Mucosa of stomach (tissue), 1 donor: ENCODE measurements around the gene VPS41.

Source experiments
- H3K27me3 ChIP-seq: one replicate; pipeline ENCODE4 v1.7.0; 2013; ENCODE audit warnings: mild to moderate bottlenecking, low read length; ENCODE audit not compliant: control insufficient read depth, insufficient read depth
- H3K36me3 ChIP-seq: one replicate; pipeline ENCODE4 v1.7.0; 2013; ENCODE audit warnings: low read length; ENCODE audit not compliant: control insufficient read depth, insufficient read depth
- H3K4me1 ChIP-seq: one replicate; pipeline ENCODE4 v1.7.0; 2013; ENCODE audit warnings: mild to moderate bottlenecking, low read length; ENCODE audit not compliant: control insufficient read depth, insufficient read depth
- H3K4me3 ChIP-seq: one replicate; pipeline ENCODE4 v1.7.0; 2013; ENCODE audit warnings: low read length
- H3K9ac ChIP-seq: one replicate; pipeline ENCODE4 v1.7.0; 2013; ENCODE audit warnings: mild to moderate bottlenecking, low read length, moderate library complexity
- H3K9me3 ChIP-seq: one replicate; pipeline ENCODE4 v1.7.0; 2013; ENCODE audit warnings: mild to moderate bottlenecking, low read length, moderate library complexity; ENCODE audit not compliant: control insufficient read depth
- donor health status: Pancreatic carcinoma.

VPS41 gene

GRCh38 chr7:38934536-38934935 is 25.5 kb upstream of the VPS41 start:
- H3K9me3 ChIP-seq, result no peaks in the 10 kb centered on the region
- no peaks in the 10 kb centered on the region for H3K4me1 ChIP-seq
- no peaks in the 10 kb centered on the region for H3K36me3 ChIP-seq
- no peak overlapping the region for H3K9ac ChIP-seq
- no peak overlapping the region for H3K4me3 ChIP-seq
- H3K27me3 ChIP-seq, result no peaks in the 10 kb centered on the region

- Histone ChIP-seq H3K4me1 (no peaks in the 10 kb centered on the region), H3K4me3 (no peak overlapping the region), H3K9ac (no peak overlapping the region), H3K27me3 (no peaks in the 10 kb centered on the region), H3K9me3 (no peaks in the 10 kb centered on the region), H3K36me3 (no peaks in the 10 kb centered on the region)
Observed at GRCh38 chr7:38934051-38934450, 25.1 kb upstream of the VPS41 start.

DNA sequence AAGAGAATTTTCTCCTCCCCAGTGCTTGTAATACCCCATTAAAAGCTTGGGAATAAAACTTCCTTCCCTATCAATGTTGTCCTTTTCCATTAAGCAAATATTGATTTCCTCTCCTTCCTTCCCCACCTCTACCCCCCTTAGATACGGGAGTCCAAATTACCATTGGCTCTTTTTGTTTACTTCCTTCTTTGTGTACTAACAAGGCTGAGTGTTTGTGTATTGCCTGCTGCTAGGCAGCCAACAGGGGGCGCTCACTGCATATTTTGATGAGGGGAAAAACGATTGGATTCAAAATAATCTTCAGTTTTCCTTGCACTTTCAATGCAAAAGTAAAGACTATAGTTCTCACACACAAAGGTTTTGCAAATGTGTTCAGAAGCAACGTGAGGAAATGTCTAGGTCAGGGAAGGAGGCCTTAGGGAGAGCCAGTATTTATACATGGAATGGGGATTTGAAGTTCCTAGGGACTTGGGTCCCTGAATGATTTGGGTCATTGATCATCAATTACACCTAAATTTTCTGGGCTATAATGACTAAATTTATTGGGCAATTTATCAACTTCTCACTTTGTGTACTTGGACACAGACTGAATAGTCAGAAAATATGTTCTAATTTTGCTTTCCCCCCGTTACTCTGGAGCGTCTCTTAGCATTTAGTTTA is 23.6 kb upstream of the VPS41 start:
- H3K36me3 ChIP-seq, result no peaks in the 10 kb centered on the region
- no peaks in the 10 kb centered on the region for H3K27me3 ChIP-seq
- no peak overlapping the region for H3K9ac ChIP-seq
- H3K9me3 ChIP-seq, result no peaks in the 10 kb centered on the region
- H3K4me1 ChIP-seq, result no peaks in the 10 kb centered on the region
- H3K4me3 ChIP-seq, result no peak overlapping the region

DNA sequence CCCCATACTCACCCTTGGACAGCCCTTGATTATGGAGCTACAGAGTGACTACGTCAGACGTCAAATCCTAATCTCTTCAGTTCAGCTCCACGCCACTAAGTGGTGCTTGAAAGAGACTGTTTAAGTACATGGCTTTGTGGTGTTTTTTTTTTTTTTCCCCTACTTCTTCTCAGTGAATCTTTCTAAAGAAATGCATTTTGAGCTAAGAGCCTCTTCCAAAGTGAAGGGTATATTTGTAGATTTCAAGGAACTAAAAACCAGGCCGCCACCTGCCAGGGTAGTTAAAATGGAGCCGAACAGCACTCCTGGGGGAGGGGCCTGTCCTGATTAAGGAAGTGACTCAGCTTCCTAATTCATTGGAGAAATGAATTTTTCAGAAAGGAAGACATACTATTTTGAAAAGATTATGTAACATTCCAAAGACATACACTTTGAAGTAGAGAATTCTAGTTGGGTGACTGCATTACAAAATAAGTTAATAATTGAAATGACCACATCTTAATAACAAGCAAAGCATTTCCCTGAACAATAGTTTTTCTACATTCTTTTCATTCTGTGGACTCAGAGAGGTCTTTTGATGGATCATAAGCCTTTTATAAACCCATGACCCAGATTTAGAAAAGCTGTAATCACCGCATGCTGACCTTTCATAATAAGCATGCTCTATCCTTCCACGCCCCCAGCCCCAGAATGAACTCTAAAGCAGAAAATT is 20.6 kb upstream of the VPS41 start:
- Histone ChIP-seq H3K9ac (no peak overlapping the region), H3K27me3 (no peaks in the 10 kb centered on the region), H3K4me1 (no peaks in the 10 kb centered on the region), H3K9me3 (no peaks in the 10 kb centered on the region), H3K4me3 (no peak overlapping the region), H3K36me3 (no peaks in the 10 kb centered on the region)

DNA sequence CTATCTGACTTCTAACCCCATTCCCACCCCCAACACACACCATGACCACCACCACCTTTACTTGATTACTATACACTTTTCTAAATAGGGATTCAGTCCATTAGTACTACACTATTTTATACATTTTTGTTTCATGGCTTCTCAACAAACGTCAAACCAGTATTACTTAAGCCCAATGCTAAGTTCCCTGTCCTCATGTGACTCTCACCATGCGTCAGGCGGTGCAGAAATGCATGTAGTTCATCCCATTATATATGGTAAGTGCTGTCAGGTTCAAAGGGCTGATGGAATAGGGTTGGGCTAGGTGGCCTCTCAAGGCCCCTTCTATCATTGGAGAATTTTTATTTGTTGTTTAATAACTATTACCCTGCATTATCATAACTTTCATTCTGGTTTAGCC is 19.5 kb upstream of the VPS41 start:
- no peak overlapping the region for H3K4me3 ChIP-seq
- H3K4me1 ChIP-seq, result no peaks in the 10 kb centered on the region
- H3K9me3 ChIP-seq, result no peaks in the 10 kb centered on the region
- no peaks in the 10 kb centered on the region for H3K36me3 ChIP-seq
- no peak overlapping the region for H3K9ac ChIP-seq
- H3K27me3 ChIP-seq, result no peaks in the 10 kb centered on the region

DNA sequence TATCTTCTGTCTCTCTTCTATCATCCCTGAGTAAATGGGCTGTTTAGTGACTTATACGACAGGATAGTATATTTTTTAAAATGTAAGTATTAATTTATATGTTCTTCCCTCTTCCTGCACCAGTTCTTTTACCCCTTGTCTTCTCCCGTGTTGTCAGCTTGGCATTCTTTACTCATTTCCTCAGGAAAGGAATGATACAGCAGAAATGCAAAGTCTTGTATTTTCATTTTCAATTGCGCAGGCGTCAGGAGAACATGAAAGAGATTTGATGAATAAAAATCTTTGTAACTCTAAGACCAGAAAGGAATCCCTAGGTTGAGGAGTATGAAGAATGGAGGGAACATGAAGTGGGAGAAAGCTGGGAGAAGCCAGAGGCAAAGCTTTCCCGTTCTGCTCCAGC is 18.8 kb upstream of the VPS41 start:
- Histone ChIP-seq H3K9ac (no peak overlapping the region), H3K9me3 (no peaks in the 10 kb centered on the region), H3K4me1 (no peaks in the 10 kb centered on the region), H3K4me3 (no peak overlapping the region), H3K36me3 (no peaks in the 10 kb centered on the region), H3K27me3 (no peaks in the 10 kb centered on the region)

DNA sequence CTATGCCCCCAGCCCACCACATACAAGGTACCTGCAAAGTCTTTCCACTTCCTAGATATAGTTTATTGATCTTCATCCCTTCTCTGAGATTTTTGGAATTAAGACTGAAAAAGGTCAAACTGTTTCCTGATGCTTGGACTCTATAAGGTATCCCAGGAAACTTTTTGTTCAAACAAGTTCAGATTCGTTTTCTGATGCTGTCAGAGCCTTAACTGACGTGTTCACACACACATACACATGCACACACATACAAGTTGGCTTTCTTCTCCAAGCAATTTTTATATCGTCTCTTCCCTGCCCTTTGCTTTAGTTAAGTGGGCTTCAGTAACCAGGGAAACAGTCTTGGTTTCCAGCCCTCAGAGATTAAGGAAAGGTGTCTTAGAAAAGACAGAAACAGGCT is 11.7 kb upstream of the VPS41 start:
- no peak overlapping the region for H3K9ac ChIP-seq
- H3K9me3 ChIP-seq, result no peaks in the 10 kb centered on the region
- H3K4me3 ChIP-seq, result no peak overlapping the region
- no peaks in the 10 kb centered on the region for H3K27me3 ChIP-seq
- no peaks in the 10 kb centered on the region for H3K4me1 ChIP-seq
- H3K36me3 ChIP-seq, result no peaks in the 10 kb centered on the region

GRCh38 chr7:38916396-38916795 is 7.4 kb upstream of the VPS41 start:
- Histone ChIP-seq H3K4me1 (no peaks in the 10 kb centered on the region), H3K4me3 (no peak overlapping the region), H3K9me3 (no peaks in the 10 kb centered on the region), H3K9ac (no peak overlapping the region), H3K27me3 (no peaks in the 10 kb centered on the region), H3K36me3 (no peaks in the 10 kb centered on the region)

- H3K9ac ChIP-seq, result no peak overlapping the region
- H3K27me3 ChIP-seq, result no peaks in the 10 kb centered on the region
- H3K36me3 ChIP-seq, result no peaks in the 10 kb centered on the region
- no peak overlapping the region for H3K4me3 ChIP-seq
- H3K9me3 ChIP-seq, result no peaks in the 10 kb centered on the region
- H3K4me1 ChIP-seq, result no peaks in the 10 kb centered on the region
Observed at GRCh38 chr7:38909870-38910269, 879 bp upstream of the VPS41 start.

GRCh38 chr7:38907766-38908165 is 1.2 kb downstream of the VPS41 start:
- Histone ChIP-seq H3K9me3 (no peaks in the 10 kb centered on the region), H3K36me3 (no peaks in the 10 kb centered on the region), H3K4me3 (no peak overlapping the region), H3K4me1 (no peaks in the 10 kb centered on the region), H3K27me3 (no peaks in the 10 kb centered on the region), H3K9ac (no peak overlapping the region)

DNA sequence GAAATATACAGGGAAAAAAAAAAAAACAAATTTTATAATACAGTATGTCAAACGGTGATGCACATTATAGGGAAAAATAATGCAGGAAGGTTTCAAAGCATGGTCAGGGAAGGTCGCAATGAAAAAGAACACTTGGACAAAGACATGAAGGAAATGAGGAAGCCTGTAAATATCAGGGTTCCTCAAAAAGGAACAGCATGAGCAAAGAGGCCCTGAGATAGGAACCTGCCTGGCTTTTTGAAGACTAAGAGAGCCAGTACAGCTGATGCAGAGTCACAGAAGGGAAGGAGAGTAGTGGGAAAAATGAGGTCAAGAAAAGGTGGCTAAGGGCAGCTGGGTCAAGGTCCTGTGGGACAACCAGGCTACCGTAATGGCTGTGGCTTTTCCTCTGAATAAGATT is 1.9 kb downstream of the VPS41 start:
- Histone ChIP-seq H3K9me3 (no peaks in the 10 kb centered on the region), H3K27me3 (no peaks in the 10 kb centered on the region), H3K4me1 (no peaks in the 10 kb centered on the region), H3K36me3 (no peaks in the 10 kb centered on the region), H3K9ac (no peak overlapping the region), H3K4me3 (no peak overlapping the region)

GRCh38 chr7:38905056-38905759 is 3.8 kb downstream of the VPS41 start:
- H3K4me1 ChIP-seq, result no peaks in the 10 kb centered on the region
- no peaks in the 10 kb centered on the region for H3K27me3 ChIP-seq
- H3K36me3 ChIP-seq, result no peaks in the 10 kb centered on the region
- H3K9me3 ChIP-seq, result no peaks in the 10 kb centered on the region
- no peak overlapping the region for H3K9ac ChIP-seq
- H3K4me3 ChIP-seq, result no peak overlapping the region
